ENCODE measurements around the gene ZFYVE27.

- TF ChIP-seq CTCF (IDR thresholded peaks at IDR 0.05) (no peak), USF2 (CRISPR knock-in tag; IDR thresholded peaks at IDR 0.05) (no peak), NR3C1 (CRISPR knock-in tag; conservative IDR thresholded peaks at IDR 0.05; ENCODE audit: low read depth) (no peak), CBFB (CRISPR knock-in tag; IDR thresholded peaks at IDR 0.05; ENCODE audit: low read depth) (no peak; the same call in 1 of the 2 replicates), TCF7 (CRISPR knock-in tag; IDR thresholded peaks at IDR 0.05; ENCODE audit: low read depth) (no peak), E2F4 (CRISPR knock-in tag; IDR thresholded peaks at IDR 0.05; ENCODE audit: borderline replicate concordance, low read depth) (no peak)
Observed at GRCh38 chr10:97771913-97772823, 35.2 kb downstream of the ZFYVE27 start, which contains the start of gene SFRP5.

Data from WTC11 (cell line).